ENCODE measurements around the gene NKD1. TPM values are rescaled to one million over a fixed set of nuclear protein-coding genes. Genes with fewer than 3 reads are reported as not detected.

Gene NKD1
- total RNA-seq, 1 donor from 2014 or later, result 31.3 TPM

- H3K9me3 Mint-ChIP-seq (ENCODE audit: unreplicated experiment), result peaks cover 1% of the 10 kb centered on the region
- H3K27me3 Mint-ChIP-seq (ENCODE audit: unreplicated experiment), result peaks cover 4% of the 10 kb centered on the region
- no peak for DNase-seq
- H3K36me3 Mint-ChIP-seq (ENCODE audit: unreplicated experiment), result peaks cover 8% of the 10 kb centered on the region
- H3K27ac Mint-ChIP-seq (ENCODE audit: unreplicated experiment), result no peak overlapping the region
- no peak overlapping the region for H3K4me3 Mint-ChIP-seq (ENCODE audit: unreplicated experiment)
- H3K4me1 Mint-ChIP-seq (ENCODE audit: low read depth, unreplicated experiment), result peaks cover 15% of the 10 kb centered on the region
- TF ChIP-seq CTCF (IDR thresholded peaks at IDR 0.05; ENCODE audit: partially characterized antibody, unreplicated experiment), result no peak
Measured at GRCh38 chr16:50644245-50644644, 96.0 kb downstream of the NKD1 start.

GRCh38 chr16:50644729-50645128 is 96.5 kb downstream of the NKD1 start:
- Mint-ChIP-seq H3K27ac (ENCODE audit: unreplicated experiment) (no peak overlapping the region), H3K27me3 (ENCODE audit: unreplicated experiment) (peaks cover 4% of the 10 kb centered on the region), H3K36me3 (ENCODE audit: unreplicated experiment) (peaks cover 11% of the 10 kb centered on the region), H3K9me3 (ENCODE audit: unreplicated experiment) (peaks cover 1% of the 10 kb centered on the region), H3K4me3 (ENCODE audit: unreplicated experiment) (no peak overlapping the region), H3K4me1 (ENCODE audit: low read depth, unreplicated experiment) (peaks cover 15% of the 10 kb centered on the region)
- TF ChIP-seq CTCF (IDR thresholded peaks at IDR 0.05; ENCODE audit: partially characterized antibody, unreplicated experiment), result no peak
- DNase-seq, result no peak

GRCh38 chr16:50645563-50646220 is 97.5 kb downstream of the NKD1 start:
- no peak overlapping the region for H3K27ac Mint-ChIP-seq (ENCODE audit: unreplicated experiment)
- H3K4me1 Mint-ChIP-seq (ENCODE audit: low read depth, unreplicated experiment), result peaks cover 14% of the 10 kb centered on the region
- H3K27me3 Mint-ChIP-seq (ENCODE audit: unreplicated experiment), result peaks cover 6% of the 10 kb centered on the region
- DNase-seq, result no peak
- TF ChIP-seq CTCF (IDR thresholded peaks at IDR 0.05; ENCODE audit: partially characterized antibody, unreplicated experiment), result no peak
- H3K4me3 Mint-ChIP-seq (ENCODE audit: unreplicated experiment), result no peak overlapping the region
- H3K36me3 Mint-ChIP-seq (ENCODE audit: unreplicated experiment), result peaks cover 11% of the 10 kb centered on the region
- H3K9me3 Mint-ChIP-seq (ENCODE audit: unreplicated experiment), result peaks cover 3% of the 10 kb centered on the region

GRCh38 chr16:50646345-50646744 is 98.1 kb downstream of the NKD1 start:
- DNase-seq, result no peak
- peaks cover 2% of the 10 kb centered on the region for H3K27me3 Mint-ChIP-seq (ENCODE audit: unreplicated experiment)
- peaks cover 14% of the 10 kb centered on the region for H3K4me1 Mint-ChIP-seq (ENCODE audit: low read depth, unreplicated experiment)
- peaks cover 11% of the 10 kb centered on the region for H3K36me3 Mint-ChIP-seq (ENCODE audit: unreplicated experiment)
- H3K4me3 Mint-ChIP-seq (ENCODE audit: unreplicated experiment), result no peak overlapping the region
- H3K27ac Mint-ChIP-seq (ENCODE audit: unreplicated experiment), result no peak overlapping the region
- peaks cover 2% of the 10 kb centered on the region for H3K9me3 Mint-ChIP-seq (ENCODE audit: unreplicated experiment)
- no peak for TF ChIP-seq CTCF (IDR thresholded peaks at IDR 0.05; ENCODE audit: partially characterized antibody, unreplicated experiment)

- peaks cover 16% of the 10 kb centered on the region for H3K9me3 Mint-ChIP-seq (ENCODE audit: unreplicated experiment)
- no peak overlapping the region for H3K4me3 Mint-ChIP-seq (ENCODE audit: unreplicated experiment)
- H3K27me3 Mint-ChIP-seq (ENCODE audit: unreplicated experiment), result peaks cover 13% of the 10 kb centered on the region
- DNase-seq, result no peak
- H3K36me3 Mint-ChIP-seq (ENCODE audit: unreplicated experiment), result peaks cover 9% of the 10 kb centered on the region
- H3K4me1 Mint-ChIP-seq (ENCODE audit: low read depth, unreplicated experiment), result peaks cover 13% of the 10 kb centered on the region
- peak overlapping the region; percentile 78 for H3K27ac Mint-ChIP-seq (ENCODE audit: unreplicated experiment)
- no peak for TF ChIP-seq CTCF (IDR thresholded peaks at IDR 0.05; ENCODE audit: partially characterized antibody, unreplicated experiment)
Measured at GRCh38 chr16:50651835-50652438, 103.7 kb downstream of the NKD1 start.
